HepG2 (cell line): ENCODE data around the gene ARL5B. TPM values are rescaled to one million over a fixed set of nuclear protein-coding genes. Genes with fewer than 3 reads are reported as not detected.

Experiments used
- ARID5B ChIP-seq: IDR thresholded peaks from 2 replicates; pipeline ENCODE4 v1.4.0; 2020; ENCODE audit warnings: mild to moderate bottlenecking, missing genetic modification reagents
- CAMTA2 ChIP-seq: sonication (generic); formaldehyde crosslinking; IDR thresholded peaks from 2 replicates; pipeline ENCODE4 v1.4.0; 2020; ENCODE audit warnings: mild to moderate bottlenecking, missing genetic modification reagents, borderline replicate concordance
- CERS6 ChIP-seq: sonication (generic); formaldehyde crosslinking; IDR thresholded peaks from 2 replicates; pipeline ENCODE4 v1.5.0; 2020; ENCODE audit warnings: missing genetic modification reagents
- GLI4 ChIP-seq: sonication (generic); formaldehyde crosslinking; IDR thresholded peaks from 2 replicates; pipeline ENCODE4 v1.5.1; 2020; ENCODE audit warnings: missing genetic modification reagents, mild to moderate bottlenecking, moderate library complexity, borderline replicate concordance
- HNRNPUL1 ChIP-seq: fragments of 200-400 bp; formaldehyde crosslinking; IDR thresholded peaks from 2 replicates; pipeline ENCODE4 v1.6.1; 2017; ENCODE audit warnings: low read depth, mild to moderate bottlenecking, low read length, moderate library complexity
- MEIS2 ChIP-seq: sonication (generic); formaldehyde crosslinking; IDR thresholded peaks from 2 replicates; pipeline ENCODE4 v1.9.0; 2021; ENCODE audit warnings: mild to moderate bottlenecking, missing genetic modification reagents
- PATZ1 ChIP-seq: sonication (generic); formaldehyde crosslinking; IDR thresholded peaks from 2 replicates; pipeline ENCODE4 v1.4.0; 2020; ENCODE audit warnings: missing genetic modification reagents
- POGZ ChIP-seq: sonication (generic); formaldehyde crosslinking; IDR thresholded peaks from 2 replicates; pipeline ENCODE4 v1.4.0; 2020; ENCODE audit warnings: mild to moderate bottlenecking, missing genetic modification reagents
- RFX1 ChIP-seq: fragments of 450-650 bp; IDR thresholded peaks from 2 replicates; pipeline ENCODE4 v1.6.1; 2017
- SMC3 ChIP-seq: IDR thresholded peaks from 2 replicates; pipeline ENCODE4 v1.6.1; 2011; ENCODE audit warnings: low read length, improper control_type of control experiment
- SYNCRIP ChIP-seq: fragments of 200-400 bp; formaldehyde crosslinking; IDR thresholded peaks from 2 replicates; pipeline ENCODE4 v1.6.1; 2018; ENCODE audit warnings: mild to moderate bottlenecking, low read depth, low read length; ENCODE audit not compliant: insufficient read depth
- TBL1XR1 ChIP-seq: fragments of 150-350 bp; IDR thresholded peaks from 2 replicates; pipeline ENCODE4 v1.6.1; 2014; ENCODE audit warnings: borderline replicate concordance, low read length; ENCODE audit not compliant: partially characterized antibody
- YY1 ChIP-seq: IDR thresholded peaks from 2 replicates; pipeline ENCODE4 v1.6.1; 2011; ENCODE audit warnings: low read length, low read depth, moderate library complexity, mild to moderate bottlenecking; ENCODE audit not compliant: insufficient read depth, insufficient replicate concordance
- ZBTB14 ChIP-seq: sonication (generic); formaldehyde crosslinking; IDR thresholded peaks from 2 replicates; pipeline ENCODE4 v1.4.0; 2020; ENCODE audit warnings: missing genetic modification reagents
- ZFP41 ChIP-seq: sonication (generic); formaldehyde crosslinking; IDR thresholded peaks from 2 replicates; pipeline ENCODE4 v1.4.0; 2020; ENCODE audit warnings: mild to moderate bottlenecking, missing genetic modification reagents, borderline replicate concordance
- ZGPAT ChIP-seq: IDR thresholded peaks from 2 replicates; pipeline ENCODE4 v1.6.1; 2016; ENCODE audit warnings: mild to moderate bottlenecking
- ZNF282 ChIP-seq: fragments of 450-650 bp; IDR thresholded peaks from 2 replicates; pipeline ENCODE4 v1.6.1; 2018; ENCODE audit not compliant: partially characterized antibody
- ZNF557 ChIP-seq: sonication (generic); formaldehyde crosslinking; IDR thresholded peaks from 2 replicates; pipeline ENCODE4 v1.4.0; 2020; ENCODE audit warnings: missing genetic modification reagents
- ZNF598 ChIP-seq: sonication (generic); formaldehyde crosslinking; IDR thresholded peaks from 2 replicates; pipeline ENCODE4 v1.5.1; 2020; ENCODE audit warnings: mild to moderate bottlenecking, missing genetic modification reagents, borderline replicate concordance
- ZNF7 ChIP-seq: IDR thresholded peaks from 2 replicates; pipeline ENCODE4 v1.6.1; 2016; ENCODE audit warnings: missing biosample characterization, missing genetic modification reagents
- ZNF780A ChIP-seq: sonication (generic); formaldehyde crosslinking; IDR thresholded peaks from 2 replicates; pipeline ENCODE4 v1.8.0; 2022; ENCODE audit warnings: mild to moderate bottlenecking, missing genetic modification reagents, moderate library complexity
- polyA plus RNA-seq, 8 experiments: library from polyadenylated mRNA; depleted of rRNA in 3 of 8; stranded (reverse) in 7 of 8; unstranded in 1 of 8; fragments of >200 nt; fragmentation: Illumina TruSeq in 4 of 8; extraction: Trizol in 4 of 8; gene quantifications; 2 replicates each; pipeline versions ENCODE4 v1.2.1 to v1.2.3, GENCODE V29; 2011 to 2016; ENCODE audit warnings: low read depth in 4 of 8, missing spikeins in 1 of 8, mixed read lengths in 1 of 8; ENCODE audit not compliant: insufficient read depth in 1 of 8
- total RNA-seq, 5 experiments: library from RNA; depleted of rRNA; stranded (reverse); fragments of >200 nt; fragmentation: Illumina TruSeq; extraction: Trizol; gene quantifications; 2 replicates each; pipeline ENCODE4 v1.2.3, GENCODE V29; 2016; ENCODE audit warnings: low read depth in 1 of 5

The ARL5B gene
- total and polyA plus RNA-seq, 2 of the 13 experiments (the other 11 are each of a cell fraction or from before 2014, with no cell fraction given): 26.6 to 32.7 TPM

- TF ChIP-seq ZNF557 (peak; percentile 82), HNRNPUL1 (no peak), POGZ (CRISPR knock-in tag) (peak; percentile 81), ARID5B (peak; percentile 77), ZBTB14 (no peak), MEIS2 (CRISPR knock-in tag) (peak; percentile 18; the same call in 1 of the 2 replicates), TBL1XR1 (peak; percentile 40), SYNCRIP (no peak), CAMTA2 (CRISPR knock-in tag) (no peak), PATZ1 (CRISPR knock-in tag) (peak; percentile 94), CERS6 (CRISPR knock-in tag) (no peak), ZNF598 (CRISPR knock-in tag) (no peak), ZFP41 (no peak), YY1 (peak; percentile 47), ZNF780A (0 out of 2 replicates have a peak, but pooled peaks have one; percentile 29), RFX1 (no peak), GLI4 (CRISPR knock-in tag) (no peak; the same call in 1 of the 2 replicates), ZNF7 (CRISPR knock-in tag) (no peak), ZNF282 (no peak), ZGPAT (peak; percentile 85), SMC3 (no peak)
These were observed at the start of gene ARL5B (continued) for GRCh38 chr10:18659125-18659818.
